Occipital lobe (tissue), 2 donors: ENCODE results near the gene COX7A1. TPM values are rescaled to one million over a fixed set of nuclear protein-coding genes. Genes with fewer than 3 reads are reported as not detected.

Source experiments
- DNase-seq: peaks from one replicate; lab custom pipeline; 2025; lab: John Stamatoyannopoulos, UW
- total RNA-seq: library from RNA; depleted of rRNA; stranded (reverse); fragments of >200 nt; gene quantifications from one replicate; pipeline ENCODE4 v1.2.3, GENCODE V29; 2014

Gene COX7A1
- total RNA-seq, 1 donor from 2014 or later: 3.9 TPM

- no peak for DNase-seq
These were observed 39.6 kb downstream of the COX7A1 start for GRCh38 chr19:36112678-36113077.

GRCh38 chr19:36111200-36111539 lies 41.1 kb downstream of the COX7A1 start:
- no peak for DNase-seq

DNA sequence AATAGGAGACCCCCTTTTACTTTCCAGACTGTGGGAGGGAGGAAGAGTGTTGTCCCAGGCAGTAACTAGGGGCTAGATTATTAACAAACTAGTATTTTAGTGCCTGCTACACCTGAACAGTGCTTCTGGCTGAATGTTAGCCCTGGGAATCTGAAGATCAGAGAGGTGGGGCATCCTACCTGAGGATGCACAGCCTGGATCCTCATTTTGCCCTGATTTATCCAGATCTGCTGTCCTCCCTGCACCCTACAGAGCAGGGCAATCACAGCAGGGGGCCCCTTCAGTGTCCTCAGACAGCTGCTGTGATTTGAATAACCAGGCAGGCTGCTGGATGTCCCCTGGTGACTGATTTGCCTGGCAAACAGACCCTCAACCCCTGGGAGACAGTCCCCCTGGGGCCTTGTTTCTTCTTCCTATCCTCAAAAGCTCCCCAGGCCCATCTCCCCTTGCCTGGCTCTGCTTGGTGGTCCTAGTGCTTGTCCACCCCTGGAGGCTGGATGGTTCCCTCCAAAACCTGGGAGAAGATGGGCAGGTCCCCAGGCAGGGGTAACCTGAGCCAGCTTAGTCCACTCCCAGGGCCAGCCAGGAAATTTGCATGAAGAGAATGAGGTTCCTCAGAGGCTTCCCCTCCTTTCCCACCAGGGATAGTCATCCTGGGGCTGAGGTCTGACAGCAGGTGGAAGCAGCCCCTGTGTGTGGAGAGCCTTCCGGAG lies 41.6 kb downstream of the COX7A1 start, which contains the start of gene OVOL3:
Gene OVOL3, plus strand, starts transcription at position 657 of the 713 bp plus-strand sequence. CDS start 60 bp downstream, outside the sequence.
- no peak for DNase-seq

DNA sequence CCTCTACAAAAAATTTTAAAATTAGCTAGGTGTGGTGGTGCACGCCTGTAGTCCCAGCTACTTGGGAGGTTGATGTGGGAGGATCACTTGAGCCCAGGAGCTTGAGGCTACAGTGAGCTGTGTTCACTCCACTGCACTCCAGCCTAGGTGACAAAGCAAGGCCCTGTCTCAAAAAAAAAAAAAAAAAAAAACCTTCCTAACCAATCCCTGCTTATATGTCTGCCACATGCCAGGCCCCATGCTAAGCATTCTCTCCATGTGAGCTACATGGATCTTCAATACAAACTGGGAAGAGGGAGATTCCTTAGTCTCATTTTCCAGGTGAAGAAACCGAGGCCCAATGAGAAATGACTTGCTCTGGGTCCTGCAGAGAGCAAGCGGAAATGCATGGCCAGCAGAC lies 43.6 kb downstream of the COX7A1 start:
- DNase-seq: no peak

DNA sequence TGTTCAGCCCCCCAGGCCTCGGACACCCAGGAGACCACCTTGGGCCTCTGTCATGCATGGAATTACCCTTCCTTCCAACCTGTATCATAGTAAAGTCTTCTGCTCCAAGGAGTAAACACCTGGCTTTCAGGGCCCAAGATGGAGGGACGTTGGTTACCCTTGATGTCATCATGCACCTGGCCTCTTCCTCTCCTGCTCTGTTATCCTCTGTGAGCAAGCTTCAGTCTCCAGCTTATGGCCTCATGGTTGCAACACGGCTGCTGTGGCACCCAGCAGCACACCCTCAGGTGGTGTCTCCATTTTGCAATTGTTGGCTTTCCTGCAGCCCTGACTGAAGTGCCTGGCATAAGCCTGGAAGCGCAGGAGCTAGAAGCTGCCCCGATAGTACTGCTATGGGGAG lies 45.3 kb downstream of the COX7A1 start:
- no peak for DNase-seq

- DNase-seq: no peak
These were observed 45.8 kb downstream of the COX7A1 start for GRCh38 chr19:36106441-36106840.

DNA sequence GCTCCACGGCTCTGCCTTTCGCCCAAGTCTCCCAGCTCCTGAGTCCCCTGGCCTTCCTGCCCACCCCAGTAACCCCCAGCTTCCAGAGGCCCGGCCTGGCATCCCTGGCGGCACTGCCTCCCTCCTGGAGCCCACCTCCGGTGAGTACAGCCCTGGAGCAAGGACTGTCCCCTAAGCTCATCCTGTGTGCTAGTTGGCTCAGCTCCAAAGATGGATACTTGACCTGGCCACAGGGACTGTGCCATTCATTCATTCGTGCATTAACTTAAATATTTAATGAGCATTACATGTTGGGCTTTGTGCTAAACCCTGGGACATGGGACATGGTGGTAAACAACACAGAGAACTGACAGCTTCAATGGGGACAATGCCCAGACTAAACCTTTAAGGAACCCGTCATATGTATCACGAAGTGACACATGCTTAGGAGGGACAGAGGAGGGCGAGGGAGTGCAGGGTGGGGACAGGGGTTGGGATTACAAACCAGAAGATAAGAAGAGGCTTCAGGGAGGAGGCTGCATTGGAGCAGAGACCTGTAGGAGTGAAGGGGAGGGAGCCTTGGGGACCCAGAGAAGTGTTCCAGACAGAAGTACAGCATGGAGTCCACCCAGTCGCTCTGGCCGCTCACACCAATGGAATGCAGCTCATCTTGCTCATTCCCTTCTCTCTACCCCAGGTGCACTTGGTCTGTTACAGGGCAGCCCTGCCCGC lies 48.2 kb downstream of the COX7A1 start:
- no peak for DNase-seq

- DNase-seq: no peak
These were observed 49.1 kb downstream of the COX7A1 start for GRCh38 chr19:36103040-36103626.

DNA sequence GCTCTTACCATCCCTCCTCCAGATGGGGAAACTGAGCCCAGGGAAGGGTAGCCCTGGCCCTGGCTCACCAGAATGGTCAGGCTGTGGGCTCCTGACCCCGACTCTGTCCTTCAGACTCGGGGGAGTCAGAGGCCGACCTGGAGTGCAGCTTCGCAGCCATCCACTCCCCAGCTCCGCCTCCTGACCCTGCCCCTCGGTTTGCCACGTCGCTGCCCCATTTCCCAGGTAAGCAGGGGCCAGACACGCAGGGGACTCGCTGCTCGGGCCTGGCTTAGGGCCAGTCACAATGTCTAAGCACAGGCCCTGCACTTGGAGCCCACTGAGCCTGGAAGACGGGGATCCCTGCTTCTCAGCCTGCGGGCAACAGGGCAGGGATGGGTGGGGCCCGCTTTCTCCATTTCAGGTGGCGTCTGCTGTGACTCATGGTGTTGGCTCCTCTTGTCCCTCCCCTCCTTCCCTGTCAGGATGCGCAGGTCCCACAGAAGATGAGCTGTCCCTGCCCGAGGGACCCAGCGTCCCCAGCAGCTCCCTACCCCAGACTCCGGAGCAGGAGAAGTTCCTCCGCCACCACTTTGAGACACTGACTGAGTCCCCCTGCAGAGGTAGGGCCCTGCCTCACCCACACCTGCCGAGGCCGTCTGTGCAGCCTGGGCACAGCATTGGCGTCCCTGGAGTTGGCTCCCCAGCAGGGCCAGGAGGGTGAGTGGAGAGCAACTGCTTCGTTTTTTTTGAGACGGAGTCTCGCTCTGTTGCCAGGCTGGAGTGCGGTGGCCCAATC lies 50.5 kb downstream of the COX7A1 start:
- DNase-seq: no peak

Other genes with a start within 250 kb of the COX7A1 start
- not detected for gene HCST, start 249.9 kb downstream of the COX7A1 start, total RNA-seq
- 3.1 TPM for gene TYROBP, start 244.2 kb downstream of the COX7A1 start, total RNA-seq
- 10.5 TPM for gene LRFN3, start 216.1 kb downstream of the COX7A1 start, total RNA-seq
- 10.6 TPM for gene SDHAF1, start 157.3 kb downstream of the COX7A1 start, total RNA-seq
- not detected for gene SYNE4, start 143.6 kb downstream of the COX7A1 start, total RNA-seq
- gene ALKBH6, start 138.2 kb downstream of the COX7A1 start, total RNA-seq: 5.3 TPM
- 27.1 TPM for gene CLIP3, start 119.6 kb downstream of the COX7A1 start, total RNA-seq
- 1.9 TPM for gene THAP8, start 98.2 kb downstream of the COX7A1 start, total RNA-seq
- gene WDR62, start 97.5 kb downstream of the COX7A1 start, total RNA-seq: 0.78 TPM
- gene OVOL3, start 41.3 kb downstream of the COX7A1 start, total RNA-seq: not detected
- gene POLR2I, start 37.6 kb downstream of the COX7A1 start, total RNA-seq: 64.7 TPM
- gene TBCB, start 37.0 kb downstream of the COX7A1 start, total RNA-seq: 373 TPM
- 103 TPM for gene CAPNS1, start 12.4 kb downstream of the COX7A1 start, total RNA-seq
- gene ZNF565, start 62.2 kb upstream of the COX7A1 start, total RNA-seq: 21.7 TPM
- gene ZNF146, start 62.7 kb upstream of the COX7A1 start, total RNA-seq: 86.9 TPM
- 61.1 TPM for gene ZFP14, start 226.8 kb upstream of the COX7A1 start, total RNA-seq